ENCODE data around the gene ZCCHC8.

GRCh38 chr12:122452701-122453285 is 47.9 kb downstream of the ZCCHC8 start:
- TF ChIP-seq CTCF (IDR thresholded peaks at IDR 0.05; ENCODE audit: extremely low read depth in 1 of 2, insufficient read depth in 1 of 2, low read depth in 1 of 2, low read length in 2 of 2) (no peak), POLR2A (IDR thresholded peaks at IDR 0.05; ENCODE audit: low read depth, low read length) (no peak), MYC (IDR thresholded peaks at IDR 0.05; ENCODE audit: low read depth, low read length) (no peak), GATA2 (IDR thresholded peaks at IDR 0.05; ENCODE audit: insufficient read depth, insufficient read length, low read depth, low read length) (no peak), POLR2AphosphoS5 (IDR thresholded peaks at IDR 0.05; ENCODE audit: insufficient read depth, low read depth, low read length) (no peak), FOS (IDR thresholded peaks at IDR 0.05; ENCODE audit: borderline replicate concordance, insufficient read depth, low read length) (no peak), EZH2 (IDR thresholded peaks at IDR 0.05; ENCODE audit: borderline replicate concordance, low read depth, low read length, severe bottlenecking) (no peak), JUN (IDR thresholded peaks at IDR 0.05; ENCODE audit: borderline replicate concordance, insufficient read depth, insufficient read length, low read depth) (no peak), MAX (IDR thresholded peaks at IDR 0.05; ENCODE audit: insufficient read depth, insufficient read length) (no peak)
